ENCODE data around the gene SSBP3.
"Not testable (repeated sequence)": the region's sequence is repeated elsewhere in the genome, so short reads cannot be mapped to it uniquely, and the experiment has no call there.

SSBP3 gene

GRCh38 chr1:54406339-54407153 is at the start of gene SSBP3:
SSBP3 (minus strand) TSS chr1:54406394.
- Histone ChIP-seq H3K36me3 (ENCODE audit: control insufficient read depth, insufficient read depth, low read length) (peaks cover 21% of the 10 kb centered on the region), H3K4me1 (ENCODE audit: control insufficient read depth, insufficient read depth, low read length) (peaks cover 46% of the 10 kb centered on the region), H3K4me3 (ENCODE audit: low read depth, low read length) (peak within 1 kb of the TSS; percentile 86), H3K9ac (ENCODE audit: low read depth, low read length) (peak within 1 kb of the TSS; percentile 90), H3K27ac (ENCODE audit: low read depth, low read length) (peak within 1 kb of the TSS; percentile 99), H3K9me3 (ENCODE audit: control insufficient read depth, insufficient read depth, low read length) (no peaks in the 10 kb centered on the region), H3K27me3 (ENCODE audit: control insufficient read depth, insufficient read depth, low read length) (no peaks in the 10 kb centered on the region)

GRCh38 chr1:54453509-54453908 is 47.3 kb upstream of the SSBP3 start:
- H3K4me3 ChIP-seq (ENCODE audit: low read depth, low read length) = no peak overlapping the region
- no peaks in the 10 kb centered on the region for H3K4me1 ChIP-seq (ENCODE audit: control insufficient read depth, insufficient read depth, low read length)
- peaks cover 4% of the 10 kb centered on the region; the same call in 1 of the 2 replicates for H3K9me3 ChIP-seq (ENCODE audit: control insufficient read depth, insufficient read depth, low read length)
- H3K36me3 ChIP-seq (ENCODE audit: control insufficient read depth, insufficient read depth, low read length) = no peaks in the 10 kb centered on the region
- H3K27ac ChIP-seq (ENCODE audit: low read depth, low read length) = no peak overlapping the region
- no peaks in the 10 kb centered on the region for H3K27me3 ChIP-seq (ENCODE audit: control insufficient read depth, insufficient read depth, low read length)
- H3K9ac ChIP-seq (ENCODE audit: low read depth, low read length) = no peak overlapping the region

GRCh38 chr1:54453022-54453421 is 46.8 kb upstream of the SSBP3 start:
- H3K4me3 ChIP-seq (ENCODE audit: low read depth, low read length) = no peak overlapping the region
- H3K9ac ChIP-seq (ENCODE audit: low read depth, low read length) = no peak overlapping the region
- no peaks in the 10 kb centered on the region for H3K36me3 ChIP-seq (ENCODE audit: control insufficient read depth, insufficient read depth, low read length)
- peaks cover 4% of the 10 kb centered on the region; the same call in 1 of the 2 replicates for H3K9me3 ChIP-seq (ENCODE audit: control insufficient read depth, insufficient read depth, low read length)
- no peak overlapping the region for H3K27ac ChIP-seq (ENCODE audit: low read depth, low read length)
- H3K4me1 ChIP-seq (ENCODE audit: control insufficient read depth, insufficient read depth, low read length) = no peaks in the 10 kb centered on the region
- no peaks in the 10 kb centered on the region for H3K27me3 ChIP-seq (ENCODE audit: control insufficient read depth, insufficient read depth, low read length)

GRCh38 chr1:54449431-54449830 is 43.2 kb upstream of the SSBP3 start:
- H3K27me3 ChIP-seq (ENCODE audit: control insufficient read depth, insufficient read depth, low read length); H3K4me3 ChIP-seq (ENCODE audit: low read depth, low read length); H3K9ac ChIP-seq (ENCODE audit: low read depth, low read length); H3K9me3 ChIP-seq (ENCODE audit: control insufficient read depth, insufficient read depth, low read length); H3K4me1 ChIP-seq (ENCODE audit: control insufficient read depth, insufficient read depth, low read length); H3K27ac ChIP-seq (ENCODE audit: low read depth, low read length); H3K36me3 ChIP-seq (ENCODE audit: control insufficient read depth, insufficient read depth, low read length): not testable (repeated sequence)

- H3K9me3 ChIP-seq (ENCODE audit: control insufficient read depth, insufficient read depth, low read length); H3K27ac ChIP-seq (ENCODE audit: low read depth, low read length); H3K9ac ChIP-seq (ENCODE audit: low read depth, low read length); H3K27me3 ChIP-seq (ENCODE audit: control insufficient read depth, insufficient read depth, low read length); H3K4me1 ChIP-seq (ENCODE audit: control insufficient read depth, insufficient read depth, low read length); H3K36me3 ChIP-seq (ENCODE audit: control insufficient read depth, insufficient read depth, low read length); H3K4me3 ChIP-seq (ENCODE audit: low read depth, low read length): not testable (repeated sequence)
Observed at GRCh38 chr1:54448801-54449200, 42.6 kb upstream of the SSBP3 start.

GRCh38 chr1:54447081-54447480 is 40.9 kb upstream of the SSBP3 start:
- H3K9ac ChIP-seq (ENCODE audit: low read depth, low read length); H3K27ac ChIP-seq (ENCODE audit: low read depth, low read length); H3K4me3 ChIP-seq (ENCODE audit: low read depth, low read length); H3K9me3 ChIP-seq (ENCODE audit: control insufficient read depth, insufficient read depth, low read length); H3K36me3 ChIP-seq (ENCODE audit: control insufficient read depth, insufficient read depth, low read length); H3K27me3 ChIP-seq (ENCODE audit: control insufficient read depth, insufficient read depth, low read length); H3K4me1 ChIP-seq (ENCODE audit: control insufficient read depth, insufficient read depth, low read length): not testable (repeated sequence)

GRCh38 chr1:54442185-54442584 is 36.0 kb upstream of the SSBP3 start:
- no peaks in the 10 kb centered on the region for H3K9me3 ChIP-seq (ENCODE audit: control insufficient read depth, insufficient read depth, low read length)
- H3K36me3 ChIP-seq (ENCODE audit: control insufficient read depth, insufficient read depth, low read length) = no peaks in the 10 kb centered on the region
- H3K9ac ChIP-seq (ENCODE audit: low read depth, low read length) = no peak overlapping the region
- no peak overlapping the region for H3K27ac ChIP-seq (ENCODE audit: low read depth, low read length)
- no peaks in the 10 kb centered on the region for H3K4me1 ChIP-seq (ENCODE audit: control insufficient read depth, insufficient read depth, low read length)
- no peak overlapping the region for H3K4me3 ChIP-seq (ENCODE audit: low read depth, low read length)
- no peaks in the 10 kb centered on the region for H3K27me3 ChIP-seq (ENCODE audit: control insufficient read depth, insufficient read depth, low read length)

- Histone ChIP-seq H3K27me3 (ENCODE audit: control insufficient read depth, insufficient read depth, low read length) (no peaks in the 10 kb centered on the region), H3K9ac (ENCODE audit: low read depth, low read length) (no peak overlapping the region), H3K27ac (ENCODE audit: low read depth, low read length) (no peak overlapping the region), H3K36me3 (ENCODE audit: control insufficient read depth, insufficient read depth, low read length) (no peaks in the 10 kb centered on the region), H3K4me1 (ENCODE audit: control insufficient read depth, insufficient read depth, low read length) (no peaks in the 10 kb centered on the region), H3K9me3 (ENCODE audit: control insufficient read depth, insufficient read depth, low read length) (no peaks in the 10 kb centered on the region), H3K4me3 (ENCODE audit: low read depth, low read length) (no peak overlapping the region)
Observed at GRCh38 chr1:54439550-54440223, 33.5 kb upstream of the SSBP3 start.

- no peak overlapping the region for H3K9ac ChIP-seq (ENCODE audit: low read depth, low read length)
- no peaks in the 10 kb centered on the region for H3K36me3 ChIP-seq (ENCODE audit: control insufficient read depth, insufficient read depth, low read length)
- H3K9me3 ChIP-seq (ENCODE audit: control insufficient read depth, insufficient read depth, low read length) = no peaks in the 10 kb centered on the region
- H3K4me3 ChIP-seq (ENCODE audit: low read depth, low read length) = no peak overlapping the region
- no peaks in the 10 kb centered on the region for H3K27me3 ChIP-seq (ENCODE audit: control insufficient read depth, insufficient read depth, low read length)
- no peaks in the 10 kb centered on the region for H3K4me1 ChIP-seq (ENCODE audit: control insufficient read depth, insufficient read depth, low read length)
- H3K27ac ChIP-seq (ENCODE audit: low read depth, low read length) = no peak overlapping the region
Observed at GRCh38 chr1:54437783-54438182, 31.6 kb upstream of the SSBP3 start.

GRCh38 chr1:54436826-54437225 is 30.6 kb upstream of the SSBP3 start:
- Histone ChIP-seq H3K9ac (ENCODE audit: low read depth, low read length) (no peak overlapping the region), H3K4me1 (ENCODE audit: control insufficient read depth, insufficient read depth, low read length) (no peaks in the 10 kb centered on the region), H3K9me3 (ENCODE audit: control insufficient read depth, insufficient read depth, low read length) (no peaks in the 10 kb centered on the region), H3K4me3 (ENCODE audit: low read depth, low read length) (no peak overlapping the region), H3K36me3 (ENCODE audit: control insufficient read depth, insufficient read depth, low read length) (no peaks in the 10 kb centered on the region), H3K27ac (ENCODE audit: low read depth, low read length) (no peak overlapping the region), H3K27me3 (ENCODE audit: control insufficient read depth, insufficient read depth, low read length) (no peaks in the 10 kb centered on the region)

- no peak overlapping the region for H3K9ac ChIP-seq (ENCODE audit: low read depth, low read length)
- no peaks in the 10 kb centered on the region for H3K27me3 ChIP-seq (ENCODE audit: control insufficient read depth, insufficient read depth, low read length)
- H3K27ac ChIP-seq (ENCODE audit: low read depth, low read length) = no peak overlapping the region
- no peak overlapping the region for H3K4me3 ChIP-seq (ENCODE audit: low read depth, low read length)
- no peaks in the 10 kb centered on the region for H3K4me1 ChIP-seq (ENCODE audit: control insufficient read depth, insufficient read depth, low read length)
- H3K36me3 ChIP-seq (ENCODE audit: control insufficient read depth, insufficient read depth, low read length) = no peaks in the 10 kb centered on the region
- H3K9me3 ChIP-seq (ENCODE audit: control insufficient read depth, insufficient read depth, low read length) = no peaks in the 10 kb centered on the region
Observed at GRCh38 chr1:54429838-54430237, 23.6 kb upstream of the SSBP3 start.
